ENCODE results near the gene SLC27A4.

DNA sequence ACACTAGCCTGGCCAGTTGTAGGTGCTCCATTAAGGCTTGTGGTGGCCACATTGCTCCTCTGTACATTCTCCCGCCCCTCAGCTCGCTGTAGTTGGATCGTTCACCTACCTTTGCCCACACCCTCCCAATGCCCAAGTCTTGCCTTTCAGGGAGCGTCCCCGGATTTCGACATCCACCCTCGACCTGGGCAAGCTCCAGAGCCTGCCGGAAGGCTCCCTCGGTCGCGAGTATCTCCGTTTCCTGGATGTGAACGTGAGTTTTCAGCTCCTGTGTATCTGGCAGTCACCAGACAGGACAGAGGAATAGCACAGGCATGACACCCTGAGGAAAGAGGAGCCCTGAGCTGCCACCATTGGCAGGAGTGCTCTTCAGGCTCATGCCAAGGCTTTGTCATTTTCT is 14.7 kb upstream of the SLC27A4 start:
- TF ChIP-seq, protein P1, sequence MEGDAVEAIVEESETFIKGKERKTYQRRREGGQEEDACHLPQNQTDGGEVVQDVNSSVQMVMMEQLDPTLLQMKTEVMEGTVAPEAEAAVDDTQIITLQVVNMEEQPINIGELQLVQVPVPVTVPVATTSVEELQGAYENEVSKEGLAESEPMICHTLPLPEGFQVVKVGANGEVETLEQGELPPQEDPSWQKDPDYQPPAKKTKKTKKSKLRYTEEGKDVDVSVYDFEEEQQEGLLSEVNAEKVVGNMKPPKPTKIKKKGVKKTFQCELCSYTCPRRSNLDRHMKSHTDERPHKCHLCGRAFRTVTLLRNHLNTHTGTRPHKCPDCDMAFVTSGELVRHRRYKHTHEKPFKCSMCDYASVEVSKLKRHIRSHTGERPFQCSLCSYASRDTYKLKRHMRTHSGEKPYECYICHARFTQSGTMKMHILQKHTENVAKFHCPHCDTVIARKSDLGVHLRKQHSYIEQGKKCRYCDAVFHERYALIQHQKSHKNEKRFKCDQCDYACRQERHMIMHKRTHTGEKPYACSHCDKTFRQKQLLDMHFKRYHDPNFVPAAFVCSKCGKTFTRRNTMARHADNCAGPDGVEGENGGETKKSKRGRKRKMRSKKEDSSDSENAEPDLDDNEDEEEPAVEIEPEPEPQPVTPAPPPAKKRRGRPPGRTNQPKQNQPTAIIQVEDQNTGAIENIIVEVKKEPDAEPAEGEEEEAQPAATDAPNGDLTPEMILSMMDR (IDR thresholded peaks at IDR 0.05) = no peak
- TF ChIP-seq POLR2A (IDR thresholded peaks at IDR 0.05) = no peak
